Stimulated activated naive CD4-positive, alpha-beta T cell (primary cell): Measurements from ENCODE around the gene PDS5B.
"Not testable (repeated sequence)": the region's sequence is repeated elsewhere in the genome, so short reads cannot be mapped to it uniquely, and the experiment has no call there.

Source experiments
- DNase-seq, 6 experiments: peaks; one replicate each; lab custom pipeline; 2025; lab: John Stamatoyannopoulos, UW

Gene PDS5B

DNA sequence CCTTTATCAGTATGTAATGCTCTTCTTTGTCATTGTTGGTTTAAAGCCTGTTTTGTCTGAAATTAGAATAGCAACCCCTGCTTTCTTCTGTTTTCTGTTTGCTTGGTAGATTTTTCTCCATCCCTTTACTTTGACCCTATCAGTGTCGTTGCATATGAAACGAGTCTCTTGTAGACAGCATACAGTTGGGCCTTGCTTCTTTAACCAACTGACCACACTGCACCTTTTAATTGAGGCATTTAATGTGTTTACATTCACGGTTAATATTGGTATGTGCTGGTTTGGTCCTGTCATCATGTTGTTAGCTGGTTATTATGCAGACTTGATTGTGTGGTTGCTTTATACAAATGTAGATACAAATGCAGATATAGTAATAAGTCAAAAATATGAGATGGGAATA is 71.1 kb downstream of the PDS5B start:
- DNase-seq = no peak

DNA sequence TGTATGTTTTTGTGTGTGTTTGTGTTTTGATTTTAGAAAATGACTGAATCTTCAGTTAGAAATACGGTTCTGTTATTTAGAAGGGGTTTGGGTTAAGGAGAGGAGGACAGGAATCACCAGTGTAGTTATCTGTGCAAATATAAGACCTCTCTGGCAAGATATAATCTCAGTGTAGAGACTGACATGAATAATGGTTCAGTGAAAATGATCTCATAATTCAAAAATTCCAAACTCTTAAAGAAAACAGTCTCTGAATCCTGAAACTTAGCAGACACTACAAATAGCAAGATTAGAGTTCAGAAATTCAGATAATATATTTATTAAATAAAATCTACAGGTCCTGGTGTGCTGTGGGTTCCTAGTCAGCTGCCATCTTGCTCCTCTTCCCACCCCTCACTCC is 73.5 kb downstream of the PDS5B start:
- no peak for DNase-seq

- no peak for DNase-seq
These were observed 74.0 kb downstream of the PDS5B start for GRCh38 chr13:32660227-32660626.

- DNase-seq = no peak
These were observed 75.4 kb downstream of the PDS5B start for GRCh38 chr13:32661685-32662084.

GRCh38 chr13:32663660-32664059 is 77.4 kb downstream of the PDS5B start:
- DNase-seq = no peak

- DNase-seq = no peak
These were observed 80.8 kb downstream of the PDS5B start for GRCh38 chr13:32666990-32667571.

DNA sequence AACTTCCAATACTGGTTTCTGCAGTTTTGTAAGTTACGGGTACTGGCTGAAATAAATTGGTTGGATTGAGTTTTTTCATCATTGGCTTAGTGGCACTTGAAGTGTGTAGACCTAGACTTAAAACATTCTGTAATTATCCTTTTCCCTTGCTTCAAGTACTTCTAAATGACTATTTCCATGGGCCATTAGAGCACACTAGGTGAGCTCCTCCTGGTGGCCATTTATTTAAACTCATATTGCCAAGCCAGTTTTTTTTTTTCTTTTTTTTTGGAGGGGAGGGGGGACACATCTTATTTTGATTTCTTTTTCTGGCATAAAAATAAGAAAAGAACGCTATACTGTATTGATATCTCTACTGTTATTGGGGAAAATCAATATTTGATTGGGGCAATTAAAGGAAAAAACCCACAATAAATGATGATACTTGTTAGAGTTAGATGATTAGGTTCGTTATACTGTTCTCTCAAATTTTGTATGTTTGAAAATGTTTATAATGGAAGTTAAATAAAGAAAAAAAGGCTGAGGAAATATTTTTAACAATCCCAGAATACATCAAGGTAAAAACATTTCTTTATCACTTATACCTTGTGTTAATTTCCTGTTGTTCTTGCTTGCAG is 82.9 kb downstream of the PDS5B start:
- peak in 2 of 6 experiments; percentile 36 to 44 for DNase-seq

DNA sequence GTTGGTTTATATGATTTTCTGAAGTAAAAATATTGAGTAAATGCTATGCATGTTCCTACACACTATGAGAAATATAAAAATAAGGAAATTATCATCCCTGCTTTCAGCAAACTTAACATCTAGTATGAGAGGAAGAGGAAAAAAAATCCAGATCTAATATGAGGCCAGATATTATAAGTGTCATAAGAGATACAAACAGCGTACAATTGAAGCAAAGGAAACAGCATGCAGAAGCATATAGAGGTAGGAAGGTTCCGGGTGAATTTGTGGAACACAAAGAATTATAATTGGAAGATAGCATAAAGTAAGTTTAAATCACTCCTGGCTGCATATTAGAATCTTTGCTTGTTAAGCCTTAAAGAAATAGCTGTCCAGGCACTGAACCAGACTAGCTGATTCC is 88.3 kb downstream of the PDS5B start:
- DNase-seq = no peak

DNA sequence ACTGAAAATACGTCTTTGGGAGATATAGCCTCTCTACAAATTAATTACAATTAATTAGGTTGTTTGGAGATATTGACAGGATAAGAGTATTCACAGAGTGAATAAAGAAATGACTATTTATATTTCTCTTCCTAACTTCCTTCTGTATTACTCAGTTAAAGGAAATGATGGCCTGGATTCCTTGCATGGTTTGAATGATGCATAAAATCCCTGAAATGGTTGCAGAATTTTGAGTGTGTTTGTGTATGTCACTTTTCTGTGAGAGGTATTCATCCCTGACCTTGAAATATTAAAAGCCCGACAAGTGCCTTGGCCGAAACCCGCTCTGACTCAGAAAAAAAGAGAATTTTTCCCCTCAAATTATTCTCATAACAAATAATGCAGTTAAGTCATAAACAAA is 90.0 kb downstream of the PDS5B start:
- no peak for DNase-seq

DNA sequence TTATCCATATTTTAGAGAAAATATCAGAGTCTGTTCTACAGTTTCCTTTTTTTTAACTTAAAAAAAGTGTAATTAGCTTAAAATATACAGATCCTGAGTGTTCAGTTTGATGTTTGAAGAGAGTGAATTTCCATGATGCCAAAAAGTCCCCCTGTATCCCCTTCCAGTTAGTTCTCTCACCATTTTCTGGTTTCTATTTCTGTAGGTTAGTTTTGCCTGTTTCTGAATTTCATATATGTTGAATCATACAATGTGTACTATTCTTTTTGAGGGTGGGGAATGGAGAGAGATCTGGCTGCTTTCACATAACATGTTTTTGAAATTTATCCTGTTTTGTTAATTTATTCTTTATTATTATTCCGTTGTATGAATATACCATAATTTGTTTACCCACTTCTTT is 95.9 kb downstream of the PDS5B start:
- DNase-seq = no peak

DNA sequence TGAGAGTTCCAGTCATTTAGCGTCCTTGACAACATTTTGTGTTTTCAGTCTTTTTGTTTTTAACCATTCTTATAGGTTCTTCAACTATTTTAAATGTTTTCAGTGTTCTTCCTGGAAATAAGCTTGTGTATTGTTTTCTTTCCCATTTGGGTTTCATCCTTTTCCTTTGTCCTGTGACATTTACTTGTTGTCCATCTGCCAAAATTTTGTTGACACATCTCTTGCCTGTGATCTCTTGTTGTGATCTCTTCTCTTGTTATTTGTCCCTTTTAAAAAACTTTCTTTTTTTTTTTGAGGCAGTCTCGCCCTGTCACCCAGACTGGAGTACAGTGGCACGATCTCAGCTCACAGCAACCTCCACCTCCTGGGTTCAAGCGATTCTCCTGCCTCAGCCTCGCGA is 96.5 kb downstream of the PDS5B start:
- DNase-seq = no peak

DNA sequence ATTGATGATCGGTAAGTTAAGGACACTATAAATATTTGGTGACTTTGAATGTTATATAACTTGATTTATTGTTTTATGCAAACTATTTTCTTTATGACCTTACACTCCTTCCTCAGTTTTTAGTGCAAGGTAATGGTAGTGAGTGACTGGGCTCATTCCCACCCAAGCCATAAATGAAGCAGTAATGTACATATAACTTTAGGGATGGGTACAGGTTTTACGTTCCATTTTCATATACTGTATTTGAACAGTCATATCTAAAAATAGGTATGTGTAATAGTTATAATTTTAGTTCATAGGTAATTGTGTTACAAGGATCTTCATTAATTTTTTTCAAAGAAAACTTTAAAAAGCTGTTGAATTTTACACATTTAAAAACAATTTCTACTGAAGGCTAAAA is 101.0 kb downstream of the PDS5B start:
- DNase-seq = no peak

DNA sequence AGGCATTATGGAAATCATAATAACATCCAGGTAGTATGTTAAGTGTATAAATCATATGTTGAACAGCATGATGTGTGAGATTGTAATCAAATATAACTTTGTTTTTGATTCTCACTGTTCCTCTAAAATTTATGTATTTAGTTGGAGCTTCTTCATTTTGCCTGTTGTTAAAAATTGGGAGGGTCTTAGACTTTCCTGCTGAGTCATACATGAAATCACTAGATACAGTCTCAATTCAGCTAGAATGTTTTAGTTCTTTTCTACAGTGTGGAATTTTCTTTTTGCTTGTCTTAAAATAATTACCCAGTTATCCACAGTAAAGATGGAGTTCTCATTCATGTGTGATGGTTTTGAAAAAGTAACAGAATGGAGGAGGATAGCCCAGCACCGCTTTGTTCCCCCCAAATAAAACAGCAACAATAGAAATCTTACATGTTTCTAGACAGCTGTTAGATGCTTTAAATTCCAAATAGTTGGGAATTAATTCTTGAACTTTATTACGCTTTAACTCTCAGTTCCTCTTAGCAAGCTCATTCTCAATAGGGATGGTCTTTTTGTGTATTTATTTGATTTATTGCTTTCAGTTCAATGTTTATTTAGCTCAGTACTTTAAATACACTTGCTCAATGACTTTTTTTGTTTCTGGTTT is 109.5 kb downstream of the PDS5B start:
- DNase-seq = no peak

DNA sequence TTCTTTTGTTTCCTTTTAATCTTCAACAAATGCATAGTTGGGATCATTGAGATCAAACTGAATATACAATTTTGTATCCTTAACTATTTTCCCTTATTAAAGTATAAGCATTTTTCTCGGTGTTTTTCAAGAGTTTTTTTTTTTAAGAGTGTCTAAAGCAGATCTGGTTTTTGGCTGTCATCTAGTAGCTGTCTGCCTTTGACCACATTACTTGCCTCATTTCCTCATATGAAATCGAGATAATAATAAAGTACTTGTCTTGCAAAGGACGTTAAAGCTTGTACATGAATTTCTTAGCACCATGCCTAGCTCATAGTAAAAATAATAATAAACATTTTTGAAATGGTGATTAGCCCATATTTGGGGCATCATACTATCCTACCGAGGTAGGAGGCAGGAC is 121.2 kb downstream of the PDS5B start:
- DNase-seq = no peak

GRCh38 chr13:32713397-32713796 is 127.1 kb downstream of the PDS5B start:
- no peak for DNase-seq

- DNase-seq = not testable (repeated sequence)
These were observed 129.9 kb downstream of the PDS5B start for GRCh38 chr13:32716201-32716600.

GRCh38 chr13:32720026-32720425 is 133.8 kb downstream of the PDS5B start:
- DNase-seq = no peak

DNA sequence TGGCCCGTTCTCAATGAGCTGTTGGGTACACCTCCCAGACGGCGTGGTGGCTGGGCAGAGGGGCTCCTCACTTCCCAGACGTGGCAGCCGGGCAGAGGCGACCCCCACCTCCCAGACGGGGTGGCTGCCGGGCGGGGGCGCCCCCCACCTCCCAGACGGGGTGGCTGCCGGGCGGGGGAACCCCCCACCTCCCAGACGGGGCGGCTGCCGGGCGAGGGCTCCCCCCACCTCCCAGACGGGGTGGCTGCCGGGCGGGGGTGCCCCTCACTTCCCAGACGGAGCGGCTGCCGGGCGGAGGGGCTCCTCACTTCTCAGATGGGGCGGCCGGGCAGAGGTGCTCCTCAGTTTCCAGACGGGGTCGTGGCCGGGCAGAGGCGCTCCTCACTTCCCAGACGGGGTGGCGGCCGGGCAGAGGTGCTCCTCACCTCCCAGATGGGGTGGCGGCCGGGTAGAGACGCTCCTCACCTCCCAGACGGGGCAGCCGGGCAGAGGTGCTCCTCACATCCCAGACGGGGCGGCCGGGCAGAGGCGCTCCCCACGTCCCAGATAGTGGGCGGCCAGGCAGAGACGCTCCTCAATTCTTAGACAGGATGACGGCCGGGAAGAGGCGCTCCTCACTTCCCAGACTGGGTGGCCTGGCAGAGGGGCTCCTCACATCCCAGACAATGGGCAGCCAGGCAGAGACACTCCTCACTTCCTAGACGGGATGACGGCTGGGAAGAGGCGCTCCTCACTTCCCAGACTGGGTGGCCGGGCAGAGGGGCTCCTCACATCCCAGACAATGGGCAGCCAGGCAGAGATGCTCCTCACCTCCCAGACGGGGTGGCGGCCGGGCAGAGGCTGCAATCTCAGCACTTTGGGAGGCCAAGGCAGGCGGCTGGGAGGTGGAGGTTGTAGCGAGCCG is 135.1 kb downstream of the PDS5B start:
- DNase-seq = not testable (repeated sequence)

- no peak for DNase-seq
These were observed 136.1 kb downstream of the PDS5B start for GRCh38 chr13:32722340-32722739.

DNA sequence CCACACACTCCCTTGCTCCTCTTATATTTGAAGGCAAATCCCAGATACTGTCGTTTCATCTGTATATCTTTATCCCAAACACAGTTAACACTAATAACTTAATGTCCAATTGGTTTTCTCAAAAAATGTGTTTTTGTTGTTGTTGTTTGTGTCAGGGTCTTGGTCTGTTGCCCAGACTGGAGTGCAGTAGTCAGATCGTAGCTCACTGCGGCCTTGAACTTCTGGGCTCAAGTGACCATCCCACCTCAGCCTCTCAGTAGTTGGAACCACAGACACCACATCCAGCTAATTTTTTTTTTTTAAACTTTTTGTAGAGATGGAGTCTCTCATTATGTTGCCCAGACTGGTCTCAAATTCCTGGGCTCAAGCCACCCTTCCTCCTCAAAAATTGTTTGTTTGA is 137.7 kb downstream of the PDS5B start:
- DNase-seq = no peak

DNA sequence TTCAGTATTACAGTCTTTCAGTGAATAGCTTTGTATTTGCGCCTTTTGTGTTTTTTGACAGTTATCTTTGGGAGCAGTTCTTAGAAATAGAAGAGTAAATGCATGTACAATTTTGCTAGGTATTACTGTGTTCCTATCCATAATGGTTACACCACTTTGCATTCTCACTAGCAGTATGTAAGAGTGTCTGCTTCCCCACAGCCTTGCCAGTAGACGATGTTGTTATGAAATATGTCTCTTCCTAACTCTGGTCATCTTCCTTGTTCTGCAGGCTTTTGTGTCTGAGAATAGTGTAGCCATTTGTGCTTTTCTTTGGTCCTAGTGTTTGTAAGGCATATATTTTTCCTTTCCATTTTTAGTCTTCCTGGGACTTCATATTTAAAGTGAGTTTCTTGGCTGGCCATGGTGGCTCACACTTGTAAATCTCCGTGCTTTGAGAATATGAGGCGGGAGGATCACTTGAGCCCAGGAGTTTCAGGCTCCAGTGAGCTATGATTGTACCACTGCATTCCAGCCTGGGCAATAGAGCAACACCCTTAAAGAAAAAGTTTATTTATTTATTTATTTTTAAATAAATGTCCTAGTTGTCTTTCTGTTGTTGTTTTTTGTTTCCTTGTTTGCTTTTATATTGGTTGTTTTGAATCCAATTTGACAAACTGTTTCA is 140.3 kb downstream of the PDS5B start:
- DNase-seq = no peak

DNA sequence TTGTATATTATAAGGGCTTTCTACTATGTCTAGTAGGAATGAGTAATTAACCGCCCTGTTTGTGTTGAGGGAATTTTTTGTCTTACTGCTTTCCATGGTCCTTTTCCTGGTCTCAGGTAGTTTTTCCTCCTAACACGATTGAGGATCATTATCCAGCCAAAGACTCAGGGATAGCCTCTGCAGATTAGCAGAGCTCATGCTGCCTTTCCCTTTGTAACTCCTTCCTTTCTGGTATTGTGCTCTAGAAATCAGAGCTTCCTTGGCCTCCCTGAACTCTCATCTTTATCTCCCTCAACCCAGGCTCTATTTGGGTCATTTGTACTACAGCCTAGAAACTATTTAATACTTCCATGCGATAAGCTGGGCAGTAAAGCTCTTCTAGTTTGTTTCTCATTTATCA is 142.1 kb downstream of the PDS5B start:
- DNase-seq = no peak
